GM13976 (cell line): ENCODE data around the gene TPM4.

Experiments used
- DNase-seq: peaks from one replicate; pipeline ENCODE4 v3.0.0; 2012; ENCODE audit warnings: low spot score
- in situ Hi-C: fragments of 300-500 bp; cut with MboI; formaldehyde crosslinking; loops from one replicate; pipeline ENCODE4 v1.12.0; 2022; ENCODE audit warnings: low sequenced_read_pairs, mixed read lengths, inconsistent platforms; ENCODE audit not compliant: unreplicated experiment
- TF ChIP-seq, protein P1 (sequence below): IDR thresholded peaks from 2 replicates; pipeline ENCODE4 v1.5.1; 2012; ENCODE audit warnings: borderline replicate concordance, mild to moderate bottlenecking; ENCODE audit not compliant: insufficient read depth; ENCODE audit errors: extremely low read depth, missing control alignments, control extremely low read depth

TPM4 gene

DNA sequence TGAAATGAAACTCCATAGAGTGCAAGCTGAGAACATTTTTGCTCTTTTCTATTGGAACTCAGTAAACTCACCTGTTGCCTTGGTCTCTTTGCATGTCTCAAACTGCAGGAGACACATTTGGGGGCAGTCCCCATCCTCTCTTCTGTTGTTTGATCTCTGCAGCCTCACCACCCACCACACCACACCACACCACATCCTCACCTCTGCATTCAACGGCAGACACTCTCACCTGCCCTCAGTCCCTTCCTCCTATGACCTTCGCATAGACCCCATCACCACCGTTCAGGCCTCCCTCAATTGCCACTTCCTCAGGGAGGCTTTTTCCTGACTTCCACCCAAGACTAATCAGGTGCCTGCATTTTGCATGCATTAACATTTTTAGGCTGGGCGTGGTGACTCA is 14.4 kb upstream of the TPM4 start:
- in situ Hi-C loops, result no loop called here
- DNase-seq, result no peak
- TF ChIP-seq, protein P1, sequence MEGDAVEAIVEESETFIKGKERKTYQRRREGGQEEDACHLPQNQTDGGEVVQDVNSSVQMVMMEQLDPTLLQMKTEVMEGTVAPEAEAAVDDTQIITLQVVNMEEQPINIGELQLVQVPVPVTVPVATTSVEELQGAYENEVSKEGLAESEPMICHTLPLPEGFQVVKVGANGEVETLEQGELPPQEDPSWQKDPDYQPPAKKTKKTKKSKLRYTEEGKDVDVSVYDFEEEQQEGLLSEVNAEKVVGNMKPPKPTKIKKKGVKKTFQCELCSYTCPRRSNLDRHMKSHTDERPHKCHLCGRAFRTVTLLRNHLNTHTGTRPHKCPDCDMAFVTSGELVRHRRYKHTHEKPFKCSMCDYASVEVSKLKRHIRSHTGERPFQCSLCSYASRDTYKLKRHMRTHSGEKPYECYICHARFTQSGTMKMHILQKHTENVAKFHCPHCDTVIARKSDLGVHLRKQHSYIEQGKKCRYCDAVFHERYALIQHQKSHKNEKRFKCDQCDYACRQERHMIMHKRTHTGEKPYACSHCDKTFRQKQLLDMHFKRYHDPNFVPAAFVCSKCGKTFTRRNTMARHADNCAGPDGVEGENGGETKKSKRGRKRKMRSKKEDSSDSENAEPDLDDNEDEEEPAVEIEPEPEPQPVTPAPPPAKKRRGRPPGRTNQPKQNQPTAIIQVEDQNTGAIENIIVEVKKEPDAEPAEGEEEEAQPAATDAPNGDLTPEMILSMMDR, result no peak

DNA sequence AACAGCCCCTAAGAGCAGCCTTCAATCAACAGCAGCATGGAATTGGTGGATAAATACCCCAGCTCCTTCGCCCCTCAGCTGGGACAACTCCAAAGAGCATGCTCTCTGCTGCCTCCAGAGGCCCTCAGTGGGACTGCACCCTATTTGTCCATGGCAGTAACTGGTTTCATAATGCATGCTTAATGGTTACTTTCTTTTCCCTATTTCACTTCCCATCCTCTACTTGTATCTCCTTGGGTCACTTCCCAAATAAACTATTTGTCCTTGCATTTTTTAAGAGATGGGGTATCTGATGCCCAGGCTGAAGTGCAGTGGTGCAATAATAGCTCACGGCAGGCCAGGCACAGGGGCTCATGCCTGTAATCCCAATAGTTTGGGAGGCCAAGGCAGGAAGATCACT is 13.5 kb upstream of the TPM4 start:
- TF ChIP-seq, protein P1, result peak; percentile 73
- in situ Hi-C loops, result no loop called here
- peak; percentile 67 for DNase-seq

DNA sequence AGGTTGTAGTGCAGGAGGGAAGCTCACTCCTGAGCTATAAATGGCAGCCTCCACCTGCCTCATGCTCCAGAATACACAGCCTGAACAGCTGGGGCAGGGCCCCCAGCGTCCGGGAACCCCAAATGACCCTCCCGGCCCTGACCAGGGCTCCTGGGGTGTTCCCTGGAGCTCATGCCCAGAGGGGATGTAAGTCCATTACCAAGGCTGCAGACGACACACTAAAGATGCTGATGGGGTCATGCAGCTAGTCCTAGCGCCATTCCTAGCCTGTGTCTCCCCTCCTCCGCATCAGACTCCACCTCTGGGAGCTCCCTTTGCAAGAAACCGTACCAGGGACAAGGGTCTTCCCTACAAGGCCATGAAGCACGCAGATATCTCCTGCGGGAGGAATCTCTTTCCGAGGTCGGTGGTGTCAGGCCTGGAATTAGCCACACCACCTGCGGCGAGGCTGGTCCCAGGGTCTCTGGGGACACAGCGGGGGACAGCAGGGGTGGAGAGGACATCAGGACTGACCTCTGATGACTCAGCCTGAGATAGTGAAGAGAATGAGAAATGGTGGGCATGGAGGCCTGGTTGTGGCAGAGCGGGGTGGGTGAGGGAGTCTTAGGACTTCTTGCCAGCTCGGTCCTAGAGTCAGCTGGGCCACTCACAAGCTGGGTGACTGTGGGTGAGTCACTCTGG is 11.9 kb upstream of the TPM4 start:
- TF ChIP-seq, protein P1, result no peak
- in situ Hi-C loops, result no loop called here
- no peak for DNase-seq

DNA sequence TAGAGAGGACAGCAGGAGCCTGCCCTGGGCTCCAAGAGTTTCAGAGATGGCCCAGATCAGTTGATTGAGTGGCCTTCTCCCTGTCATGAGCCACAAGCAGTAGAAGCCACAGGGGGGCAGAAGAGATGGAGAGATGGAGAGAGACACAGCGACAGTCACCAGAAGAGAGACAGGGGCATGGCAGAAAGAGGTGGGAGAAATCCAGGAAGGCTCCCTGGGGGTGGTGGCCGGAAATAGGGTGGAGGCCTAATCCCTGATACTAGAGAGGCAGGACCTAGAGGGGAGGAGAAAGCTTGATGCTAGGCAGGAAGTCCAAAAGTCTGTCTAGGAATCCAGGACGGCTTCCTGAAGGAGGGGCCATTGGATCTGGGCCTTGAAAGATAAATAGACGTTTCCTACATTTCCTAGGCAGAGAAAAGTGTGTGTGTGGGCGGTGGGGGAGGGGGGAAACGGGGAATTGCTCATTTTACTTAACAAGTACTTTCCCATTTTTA is 9.6 kb upstream of the TPM4 start:
- TF ChIP-seq, protein P1, result peak; percentile 39
- in situ Hi-C loops, result no loop called here
- DNase-seq, result peak; percentile 72

DNA sequence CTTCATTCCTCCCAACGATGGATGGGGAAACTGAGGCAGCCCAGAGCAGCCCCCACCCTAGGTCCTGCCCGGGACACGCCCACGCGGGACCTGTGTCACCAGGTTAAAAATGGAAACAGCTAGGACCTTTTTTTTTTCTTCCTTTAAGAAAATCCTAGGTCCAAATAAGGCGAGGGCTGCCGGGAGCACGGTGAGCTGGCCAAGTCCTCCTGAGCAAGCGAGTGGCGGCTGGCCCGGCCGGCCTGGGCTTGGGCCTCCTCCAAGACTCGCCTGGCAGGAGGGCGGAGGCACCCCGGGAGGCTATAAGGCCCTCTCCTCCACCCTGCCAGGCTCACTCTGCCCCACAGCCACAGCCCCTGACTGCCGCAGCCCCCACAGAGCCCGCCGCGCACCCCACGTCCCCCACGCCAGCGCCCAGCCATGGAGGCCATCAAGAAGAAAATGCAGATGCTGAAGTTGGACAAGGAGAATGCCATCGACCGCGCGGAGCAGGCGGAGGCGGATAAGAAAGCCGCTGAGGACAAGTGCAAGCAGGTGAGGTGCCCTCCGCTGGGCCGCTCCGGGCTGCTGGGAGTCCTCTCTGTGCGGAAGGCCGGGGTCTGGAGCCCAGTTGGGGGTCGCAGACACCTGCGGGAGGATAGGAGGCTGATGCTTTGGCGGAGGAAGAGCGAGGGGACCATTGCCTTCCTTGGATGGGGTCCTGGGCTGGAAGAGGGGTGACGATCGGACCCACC is 8.9 kb upstream of the TPM4 start:
- TF ChIP-seq, protein P1, result no peak
- in situ Hi-C loops, result no loop called here
- no peak for DNase-seq

DNA sequence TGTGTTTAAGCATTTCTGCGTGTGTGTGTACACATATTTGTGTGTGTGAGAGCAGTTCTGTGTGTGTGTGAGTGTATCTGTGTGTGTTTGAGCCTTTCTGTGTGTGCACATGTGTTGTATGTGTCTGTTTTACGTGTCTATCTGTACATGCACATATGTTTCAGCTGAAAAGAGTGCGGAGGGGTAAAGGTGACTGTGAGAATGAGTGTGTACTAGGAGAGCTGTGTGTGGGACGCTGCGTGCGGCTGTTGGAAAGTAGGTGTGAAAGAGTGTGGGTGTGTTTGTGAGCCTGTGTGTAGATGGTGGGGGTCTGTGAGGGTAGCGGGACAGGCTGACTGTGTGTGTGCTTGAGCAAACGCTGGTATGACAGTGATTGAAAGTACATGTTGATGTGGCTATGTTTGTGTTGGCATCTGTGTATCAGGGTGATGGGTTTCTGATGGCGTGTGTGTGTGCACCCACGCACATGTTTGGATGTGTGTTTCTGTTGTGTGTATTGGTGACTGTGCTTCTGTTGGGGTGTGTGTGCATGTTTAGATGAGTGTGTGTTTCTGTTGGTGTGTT is 7.5 kb upstream of the TPM4 start:
- in situ Hi-C loops, result no loop called here
- no peak for DNase-seq
- TF ChIP-seq, protein P1, result no peak
